Thyroid gland (tissue), 4 donors: Measurements from ENCODE around the gene DISC1.

ENCODE experiments used
- CTCF ChIP-seq, 6 experiments: fragments of 200-600 bp in 3 of 6; fragments of 450-650 bp in 3 of 6; sonication (generic) in 3 of 6; IDR thresholded peaks; one replicate each; pipeline ENCODE4 v1.5.1; 2016 to 2019; ENCODE audit warnings: antibody characterized with exemption in 6 of 6, mild to moderate bottlenecking in 2 of 6, inconsistent platforms in 1 of 6, moderate library complexity in 1 of 6
- POLR2A ChIP-seq, 2 donors: fragments of 450-650 bp; IDR thresholded peaks; one replicate each; pipeline ENCODE4 v1.6.1; 2017; ENCODE audit warnings: antibody characterized with exemption in 2 of 2, mild to moderate bottlenecking in 2 of 2, moderate library complexity in 1 of 2

DNA sequence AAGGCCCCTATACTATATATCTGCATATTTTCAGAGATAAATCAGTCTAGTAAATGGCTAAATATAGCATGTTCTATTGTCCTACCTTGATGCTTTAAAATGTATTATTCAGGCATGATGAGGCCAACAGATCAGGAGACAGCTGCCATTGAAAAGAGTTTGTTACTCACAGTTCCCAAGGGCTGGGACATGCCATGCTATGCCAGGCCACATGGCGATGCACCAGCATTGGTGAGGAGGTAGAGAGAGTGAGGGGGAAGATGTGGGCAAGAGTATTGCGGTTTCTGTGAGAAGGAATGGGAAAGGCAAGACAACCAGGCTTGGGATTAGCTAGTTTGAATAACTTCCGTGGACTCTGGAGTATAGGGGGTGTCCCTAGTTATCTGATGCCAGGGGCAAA is 316.5 kb downstream of the DISC1 start:
- TF ChIP-seq CTCF (IDR thresholded peaks at IDR 0.05) = no peak
- no peak for TF ChIP-seq POLR2A (IDR thresholded peaks at IDR 0.05)
